Ishikawa (cell line): ENCODE results near the gene TANC1.

Experiments
- CEBPB ChIP-seq: IDR thresholded peaks from 2 replicates; pipeline ENCODE4 v1.6.1; 2012
- CREB1 ChIP-seq: IDR thresholded peaks from 2 replicates; pipeline ENCODE4 v1.6.1; 2012; ENCODE audit warnings: low read depth
- EGR1 ChIP-seq: IDR thresholded peaks from 2 replicates; pipeline ENCODE4 v1.6.1; 2012
- EP300 ChIP-seq: IDR thresholded peaks from 2 replicates; pipeline ENCODE4 v1.6.1; 2012; ENCODE audit warnings: borderline replicate concordance
- FOXM1 ChIP-seq: IDR thresholded peaks from 2 replicates; pipeline ENCODE4 v1.6.1; 2012; ENCODE audit warnings: low read depth, borderline replicate concordance
- NFIC ChIP-seq: IDR thresholded peaks from 2 replicates; pipeline ENCODE4 v1.6.1; 2012
- RAD21 ChIP-seq: IDR thresholded peaks from 2 replicates; pipeline ENCODE4 v1.6.1; 2012; ENCODE audit warnings: low read depth
- REST ChIP-seq: IDR thresholded peaks from 2 replicates; pipeline ENCODE4 v1.6.1; 2012; ENCODE audit warnings: low read depth, mild to moderate bottlenecking
- TAF1 ChIP-seq: IDR thresholded peaks from 2 replicates; pipeline ENCODE4 v1.6.1; 2012; ENCODE audit warnings: low read depth, mild to moderate bottlenecking
- TCF12 ChIP-seq: IDR thresholded peaks from 2 replicates; pipeline ENCODE4 v1.6.1; 2012; ENCODE audit warnings: low read depth
- TEAD4 ChIP-seq: IDR thresholded peaks from 2 replicates; pipeline ENCODE4 v1.6.1; 2012
- USF1 ChIP-seq: IDR thresholded peaks from 2 replicates; pipeline ENCODE4 v1.6.1; 2012
- YY1 ChIP-seq: IDR thresholded peaks from 2 replicates; pipeline ENCODE4 v1.6.1; 2012; ENCODE audit warnings: low read depth
- ZBTB7A ChIP-seq: IDR thresholded peaks from 2 replicates; pipeline ENCODE4 v1.6.1; 2012; ENCODE audit warnings: low read depth
- TF ChIP-seq, protein P1 (sequence below): IDR thresholded peaks from 2 replicates; pipeline ENCODE4 v1.6.1; 2012

The TANC1 gene

GRCh38 chr2:159150280-159150746 is 181.9 kb downstream of the TANC1 start:
- TF ChIP-seq TCF12 = 0 out of 2 replicates have a peak, but pooled peaks have one; percentile 11
- no peak for TF ChIP-seq TEAD4
- TF ChIP-seq FOXM1 = no peak
- no peak for TF ChIP-seq RAD21
- no peak for TF ChIP-seq EP300
- no peak for TF ChIP-seq REST
- no peak for TF ChIP-seq USF1
- 0 out of 2 replicates have a peak, but pooled peaks have one; percentile 21 for TF ChIP-seq YY1
- TF ChIP-seq NFIC = no peak
- TF ChIP-seq, protein P1, sequence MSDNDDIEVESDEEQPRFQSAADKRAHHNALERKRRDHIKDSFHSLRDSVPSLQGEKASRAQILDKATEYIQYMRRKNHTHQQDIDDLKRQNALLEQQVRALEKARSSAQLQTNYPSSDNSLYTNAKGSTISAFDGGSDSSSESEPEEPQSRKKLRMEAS = peak; percentile 35; the same call in 1 of the 2 replicates
- TF ChIP-seq EGR1 = no peak
- TF ChIP-seq ZBTB7A = no peak
- no peak for TF ChIP-seq CREB1
- no peak for TF ChIP-seq CEBPB
- TF ChIP-seq TAF1 = no peak

GRCh38 chr2:159151198-159152127 is 183.0 kb downstream of the TANC1 start:
- TF ChIP-seq TCF12 = peak; percentile 76; the same call in 1 of the 2 replicates
- TF ChIP-seq FOXM1 = 0 out of 2 replicates have a peak, but pooled peaks have one; percentile 29
- TF ChIP-seq ZBTB7A = no peak
- TF ChIP-seq RAD21 = no peak
- peak; percentile 79 for TF ChIP-seq EP300
- no peak for TF ChIP-seq TAF1
- TF ChIP-seq, protein P1 = no peak
- peak; percentile 24; the same call in 1 of the 2 replicates for TF ChIP-seq NFIC
- no peak for TF ChIP-seq USF1

GRCh38 chr2:159152128-159152778 is 183.8 kb downstream of the TANC1 start:
- TF ChIP-seq, protein P1 = 0 out of 2 replicates have a peak, but pooled peaks have one; percentile 23
- no peak for TF ChIP-seq FOXM1

GRCh38 chr2:159153063-159153462 is 184.6 kb downstream of the TANC1 start:
- TF ChIP-seq NFIC (no peak), EGR1 (no peak), FOXM1 (no peak), EP300 (no peak), TEAD4 (no peak), YY1 (no peak), ZBTB7A (no peak), TCF12 (no peak), REST (no peak), CREB1 (no peak), TAF1 (no peak), USF1 (no peak)
- TF ChIP-seq, protein P1 = no peak
